Endothelial cell of umbilical vein (primary cell): ENCODE data around the gene DDX10. TPM values are rescaled to one million over a fixed set of nuclear protein-coding genes. Genes with fewer than 3 reads are reported as not detected.
A peak's percentile ranks its signal among the peaks of the same experiment; 100 is the strongest.

Experiments
- BruUV-seq: library from RNA; stranded (reverse); fragments of 400-500 nt; replicated peaks from 2 replicates; lab custom pipeline; 2021; lab: Mats Ljungman, UMichigan
- CTCF ChIA-PET: fragments of 300-600, 350-600 bp; sonication (Branson Sonifier 250); formaldehyde crosslinking; loops from one replicate; lab custom pipeline; 2021; ENCODE audit warnings: antibody characterized with exemption, inconsistent platforms; lab: Charles Lee
- POLR2A ChIA-PET: fragments of 300-600, 350-600 bp; sonication (Branson Sonifier 250); formaldehyde crosslinking; loops from one replicate; lab custom pipeline; 2021; ENCODE audit warnings: antibody characterized with exemption, inconsistent platforms; lab: Charles Lee
- DNase-seq: peaks from one replicate; pipeline ENCODE4 v3.0.0-alpha.2; 2011; ENCODE audit warnings: low read depth, low spot score
- FAIRE-seq: peaks from 2 replicates; lab custom pipeline; 2011; peaks lifted over from hg19 to GRCh38; lab: Jason Lieb, UNC
- H2AFZ ChIP-seq: 2 replicates; pipeline ENCODE4 v1.6.0; 2012; ENCODE audit warnings: low read depth, low read length, control low read depth, inconsistent platforms
- H3K27ac ChIP-seq: 2 replicates; pipeline ENCODE4 v1.5.1; 2011; ENCODE audit warnings: low read depth, mild to moderate bottlenecking, control low read depth, low read length, moderate library complexity; ENCODE audit not compliant: insufficient read depth
- H3K27me3 ChIP-seq, 2 experiments: 2 replicates each; pipeline versions ENCODE4 v1.6.0 to v1.6.1; 2011; ENCODE audit warnings: low read length in 2 of 2, mixed read lengths in 1 of 2; ENCODE audit not compliant: control insufficient read depth in 2 of 2, insufficient read depth in 2 of 2
- H3K36me3 ChIP-seq, 2 experiments: 2 replicates in 1 of 2; 3 replicates in 1 of 2; pipeline ENCODE4 v1.5.1; 2011; ENCODE audit warnings: low read length in 2 of 2, mild to moderate bottlenecking in 1 of 2, moderate library complexity in 1 of 2; ENCODE audit not compliant: control insufficient read depth in 2 of 2, insufficient read depth in 2 of 2; ENCODE audit errors: extremely low read depth in 1 of 2
- H3K4me1 ChIP-seq: 3 replicates; pipeline ENCODE4 v1.5.1; 2011; ENCODE audit warnings: mild to moderate bottlenecking, low read length; ENCODE audit not compliant: control insufficient read depth, insufficient read depth; ENCODE audit errors: extremely low read depth
- H3K4me2 ChIP-seq: 2 replicates; pipeline ENCODE4 v1.6.1; 2011; ENCODE audit warnings: low read length, control low read depth, mixed read lengths; ENCODE audit not compliant: insufficient read depth
- H3K4me3 ChIP-seq, 3 experiments: fragments of 200-600 bp in 1 of 3; sonication (generic), shearing (Covaris generic) in 1 of 3; replicated peaks in 1 of 3; 2 replicates each; pipeline ENCODE4 v1.5.1; 2011 to 2016; ENCODE audit warnings: control low read depth in 3 of 3, low read length in 3 of 3, mild to moderate bottlenecking in 2 of 3, inconsistent platforms in 1 of 3, low read depth in 1 of 3, moderate library complexity in 1 of 3; ENCODE audit not compliant: insufficient read depth in 1 of 3
- H3K79me2 ChIP-seq: 2 replicates; pipeline ENCODE4 v1.6.0; 2012; ENCODE audit warnings: low read length, inconsistent platforms; ENCODE audit not compliant: control insufficient read depth, insufficient read depth
- H3K9ac ChIP-seq: replicated peaks from 2 replicates; pipeline ENCODE3; 2011; ENCODE audit warnings: low read length, control low read depth; ENCODE audit not compliant: insufficient read depth; ENCODE audit errors: extremely low read depth
- H3K9me1 ChIP-seq: replicated peaks from 3 replicates; pipeline ENCODE4 v1.6.0; 2011; ENCODE audit warnings: mild to moderate bottlenecking, low read length; ENCODE audit not compliant: control insufficient read depth, insufficient read depth; ENCODE audit errors: extremely low read depth
- H3K9me3 ChIP-seq: replicated peaks from 2 replicates; pipeline ENCODE4 v1.5.1; 2012; ENCODE audit warnings: low read length, inconsistent platforms; ENCODE audit not compliant: control insufficient read depth, insufficient read depth
- H4K20me1 ChIP-seq: replicated peaks from 2 replicates; pipeline ENCODE3; 2011; ENCODE audit warnings: mild to moderate bottlenecking, low read length; ENCODE audit not compliant: control insufficient read depth, insufficient read depth; ENCODE audit errors: extremely low read depth
- EZH2 ChIP-seq: IDR thresholded peaks from 2 replicates; pipeline ENCODE4 v1.6.1; 2012; ENCODE audit warnings: borderline replicate concordance, low read depth, mild to moderate bottlenecking, moderate library complexity, low read length, inconsistent platforms; ENCODE audit not compliant: severe bottlenecking
- FOS ChIP-seq: IDR thresholded peaks from 2 replicates; pipeline ENCODE4 v1.6.1; 2011; ENCODE audit warnings: mild to moderate bottlenecking, low read length, moderate library complexity, borderline replicate concordance; ENCODE audit not compliant: insufficient read depth
- GATA2 ChIP-seq: IDR thresholded peaks from 2 replicates; pipeline ENCODE4 v1.7.0; 2011; ENCODE audit warnings: low read depth, mild to moderate bottlenecking, moderate library complexity, mixed read lengths, low read length; ENCODE audit not compliant: insufficient read length, insufficient read depth
- JUN ChIP-seq: IDR thresholded peaks from 2 replicates; pipeline ENCODE4 v1.6.1; 2011; ENCODE audit warnings: borderline replicate concordance, low read depth; ENCODE audit not compliant: insufficient read length, insufficient read depth
- MYC ChIP-seq: IDR thresholded peaks from one replicate; pipeline ENCODE4 v1.6.1; 2011; ENCODE audit warnings: mild to moderate bottlenecking, low read depth, low read length
- POLR2A ChIP-seq: IDR thresholded peaks from 2 replicates; pipeline ENCODE4 v1.6.1; 2012; ENCODE audit warnings: low read depth, mild to moderate bottlenecking, control low read depth, low read length
- POLR2AphosphoS5 ChIP-seq: IDR thresholded peaks from 2 replicates; pipeline ENCODE4 v1.6.1; 2012; ENCODE audit warnings: low read depth, mild to moderate bottlenecking, control low read depth, low read length, moderate library complexity; ENCODE audit not compliant: insufficient read depth
- dilution Hi-C: fragments of 300-500 bp; cut with MboI; formaldehyde crosslinking; loops from one replicate; pipeline ENCODE4 v1.15.0; 2019; ENCODE audit warnings: low sequenced_read_pairs; ENCODE audit not compliant: extremely low pct_ligation_motif_present
- intact Hi-C: fragments of 100-400 bp; cut with micrococcal nuclease; formaldehyde crosslinking; loops from one replicate; pipeline ENCODE4 v1.10.0; 2022
- polyA plus RNA-seq, 4 experiments: library from polyadenylated mRNA; depleted of rRNA in 3 of 4; stranded (reverse) in 3 of 4; unstranded in 1 of 4; fragments of >200 nt; gene quantifications; 2 replicates each; pipeline versions ENCODE4 v1.2.1 to v1.2.3, GENCODE V29; 2011 to 2012; ENCODE audit warnings: missing spikeins in 1 of 4
- total RNA-seq: library from RNA; stranded (reverse); gene quantifications from 2 replicates; pipeline ENCODE4 v1.2.3, GENCODE V29; 2021
- TF ChIP-seq, protein P1 (sequence below), 2 donors: IDR thresholded peaks; 1 replicate in 1 of 2; 2 replicates in 1 of 2; pipeline ENCODE4 v1.5.1; 2011; ENCODE audit warnings: low read length in 2 of 2, mild to moderate bottlenecking in 2 of 2, moderate library complexity in 2 of 2, control low read depth in 1 of 2, inconsistent platforms in 1 of 2, low read depth in 1 of 2; ENCODE audit not compliant: insufficient read depth in 1 of 2; ENCODE audit errors: extremely low read depth in 1 of 2
- TF ChIP-seq, protein P2 (sequence below): IDR thresholded peaks from 2 replicates; pipeline ENCODE4 v1.6.1; 2011; ENCODE audit not compliant: insufficient read depth, insufficient read length

DDX10 gene
- total and polyA plus RNA-seq, 2 donors (not counting 3 experiments of a cell fraction or from before 2014, with no cell fraction given), result 29.8 to 35.2 TPM

DNA sequence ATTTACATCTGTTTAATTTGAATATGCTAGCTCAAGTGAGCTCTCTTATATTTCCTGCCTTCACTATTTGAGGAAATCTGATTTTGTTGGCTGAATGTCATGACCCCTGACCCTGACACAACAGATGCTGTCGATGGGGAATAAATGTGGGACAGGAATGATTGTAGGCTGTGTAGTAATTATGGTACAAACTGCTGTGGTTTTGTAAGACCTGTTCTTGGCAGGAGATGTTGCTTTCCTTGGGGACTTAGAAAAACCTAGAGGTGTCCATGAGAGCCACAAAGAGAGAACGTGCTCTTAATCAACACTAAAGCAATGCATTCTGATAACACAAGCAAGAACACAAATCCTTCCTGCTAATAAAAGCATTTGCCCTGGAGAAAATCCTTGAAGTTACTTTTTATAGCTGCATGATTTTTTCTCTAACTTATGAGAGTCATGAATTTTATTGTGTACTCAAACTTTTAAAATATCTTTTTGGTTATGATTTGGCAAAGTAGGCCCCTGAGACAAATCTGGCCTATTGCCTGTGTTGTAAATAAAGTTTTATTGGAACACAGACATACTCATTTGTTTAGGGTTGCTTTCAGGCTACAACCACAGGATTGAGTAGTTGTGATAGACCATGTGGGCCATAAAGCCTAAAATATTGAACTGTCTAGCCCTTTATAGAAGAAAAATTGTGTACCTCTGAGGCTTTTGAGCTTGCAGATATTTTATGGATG, 90.2 kb downstream of the DDX10 start:
- Histone ChIP-seq H3K9me1 (no peaks in the 10 kb centered on the region), H3K9me3 (no peaks in the 10 kb centered on the region), H3K36me3 (no peaks in the 10 kb centered on the region), H3K4me1 (no peaks in the 10 kb centered on the region), H3K4me3 (no peak overlapping the region), H2AFZ (no peak overlapping the region), H3K27me3 (no peaks in the 10 kb centered on the region), H3K79me2 (peaks cover 42% of the 10 kb centered on the region), H4K20me1 (no peaks in the 10 kb centered on the region), H3K27ac (no peak overlapping the region), H3K9ac (no peak overlapping the region), H3K4me2 (no peak overlapping the region)
- ChIA-PET POLR2A (no interaction called here), CTCF (interaction anchor here (1.3 to 1.9 kb wide), 6 partner anchors 8 to 116 kb away, joined by 3 to 14 read pairs (median 6); no protein-coding TSS in a partner anchor)
- dilution Hi-C loops (no loop called here), intact Hi-C loops (no loop called here)
- DNase-seq, result peak; percentile 18
- TF ChIP-seq FOS (no peak), EZH2 (no peak), POLR2AphosphoS5 (no peak), POLR2A (no peak), MYC (no peak), JUN (no peak), GATA2 (no peak)
- TF ChIP-seq, protein P1, sequence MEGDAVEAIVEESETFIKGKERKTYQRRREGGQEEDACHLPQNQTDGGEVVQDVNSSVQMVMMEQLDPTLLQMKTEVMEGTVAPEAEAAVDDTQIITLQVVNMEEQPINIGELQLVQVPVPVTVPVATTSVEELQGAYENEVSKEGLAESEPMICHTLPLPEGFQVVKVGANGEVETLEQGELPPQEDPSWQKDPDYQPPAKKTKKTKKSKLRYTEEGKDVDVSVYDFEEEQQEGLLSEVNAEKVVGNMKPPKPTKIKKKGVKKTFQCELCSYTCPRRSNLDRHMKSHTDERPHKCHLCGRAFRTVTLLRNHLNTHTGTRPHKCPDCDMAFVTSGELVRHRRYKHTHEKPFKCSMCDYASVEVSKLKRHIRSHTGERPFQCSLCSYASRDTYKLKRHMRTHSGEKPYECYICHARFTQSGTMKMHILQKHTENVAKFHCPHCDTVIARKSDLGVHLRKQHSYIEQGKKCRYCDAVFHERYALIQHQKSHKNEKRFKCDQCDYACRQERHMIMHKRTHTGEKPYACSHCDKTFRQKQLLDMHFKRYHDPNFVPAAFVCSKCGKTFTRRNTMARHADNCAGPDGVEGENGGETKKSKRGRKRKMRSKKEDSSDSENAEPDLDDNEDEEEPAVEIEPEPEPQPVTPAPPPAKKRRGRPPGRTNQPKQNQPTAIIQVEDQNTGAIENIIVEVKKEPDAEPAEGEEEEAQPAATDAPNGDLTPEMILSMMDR (IDR thresholded peaks at IDR 0.05; ENCODE audit: extremely low read depth in 1 of 2, insufficient read depth in 1 of 2, low read depth in 1 of 2, low read length in 2 of 2), result no peak
- TF ChIP-seq, protein P2, sequence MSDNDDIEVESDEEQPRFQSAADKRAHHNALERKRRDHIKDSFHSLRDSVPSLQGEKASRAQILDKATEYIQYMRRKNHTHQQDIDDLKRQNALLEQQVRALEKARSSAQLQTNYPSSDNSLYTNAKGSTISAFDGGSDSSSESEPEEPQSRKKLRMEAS, result no peak
- no TSS peak for BruUV-seq
- no peak for FAIRE-seq
